Inflammatory macrophage (primary cell): ENCODE data around the gene ARHGEF7.

Source experiments
- DNase-seq, 2 donors: peaks; one replicate each; pipeline ENCODE4 v3.0.0-alpha.2; 2020 to 2022

The ARHGEF7 gene

GRCh38 chr13:111202745-111203144 is 87.6 kb downstream of the ARHGEF7 start:
- DNase-seq = peak in 1 of 2 donors; percentile 21

GRCh38 chr13:111203736-111204389 is 88.8 kb downstream of the ARHGEF7 start:
- DNase-seq = no peak

- DNase-seq = no peak
Observed at GRCh38 chr13:111204438-111205177, 89.5 kb downstream of the ARHGEF7 start.

DNA sequence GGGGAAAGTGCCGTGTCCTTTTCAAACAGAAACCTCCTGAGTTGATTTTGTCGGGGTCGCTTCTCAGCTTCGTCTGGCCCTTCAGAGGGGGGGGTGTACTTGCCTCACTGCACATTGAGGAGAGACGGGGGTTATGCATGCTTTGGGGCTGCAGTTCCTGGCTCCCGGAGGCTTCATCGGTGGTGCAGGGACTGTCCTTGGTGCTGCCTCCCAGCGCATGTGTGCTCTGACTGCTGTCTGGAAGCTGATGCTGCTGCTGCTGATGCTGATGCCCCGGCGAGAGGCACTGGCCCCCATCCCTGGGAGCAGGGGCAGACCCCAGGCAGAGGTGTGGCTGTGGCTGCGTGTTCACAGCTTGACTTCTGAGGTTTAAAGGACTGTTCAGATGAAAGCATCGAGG is 91.0 kb downstream of the ARHGEF7 start:
- DNase-seq = no peak

DNA sequence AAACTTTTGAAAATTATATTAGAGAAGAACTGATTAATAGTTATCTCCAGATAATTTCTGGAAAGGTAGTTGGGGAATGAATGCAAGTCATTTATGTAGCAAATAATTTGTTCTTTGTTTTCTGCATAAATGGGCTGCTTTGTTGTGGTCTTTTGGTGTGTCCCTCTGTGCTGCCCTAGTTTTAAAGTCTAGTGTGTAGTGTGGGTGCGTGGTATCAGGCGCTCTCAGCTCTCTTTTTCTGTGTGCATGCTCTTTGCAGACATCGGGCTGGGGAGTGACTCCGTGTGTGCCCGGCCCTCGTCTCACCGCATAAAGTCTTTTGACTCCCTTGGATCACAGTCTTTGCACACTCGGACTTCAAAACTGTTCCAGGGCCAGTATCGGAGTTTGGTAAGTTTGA is 94.5 kb downstream of the ARHGEF7 start:
- no peak for DNase-seq

DNA sequence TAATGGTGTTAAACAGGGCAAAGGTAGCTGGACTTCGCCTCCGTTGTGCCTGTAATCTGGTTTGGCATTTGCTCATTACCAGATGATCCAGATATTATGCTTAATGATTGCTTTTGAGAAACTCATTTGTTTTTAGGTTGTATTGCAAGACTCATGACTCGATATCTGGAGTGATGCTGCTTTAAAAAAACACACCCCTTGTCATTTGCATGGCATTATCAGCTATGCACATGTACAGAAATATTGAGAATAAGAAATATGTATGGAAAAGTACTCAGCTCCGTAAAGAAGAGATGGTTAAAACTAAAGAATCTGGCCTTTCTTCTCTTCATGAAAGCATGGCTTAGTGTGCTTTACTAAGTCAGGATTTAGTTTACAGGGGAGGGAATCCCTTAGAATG is 95.0 kb downstream of the ARHGEF7 start:
- DNase-seq = no peak

- DNase-seq = no peak
Observed at GRCh38 chr13:111210544-111211469, 95.7 kb downstream of the ARHGEF7 start.

- DNase-seq = no peak
Observed at GRCh38 chr13:111211789-111212516, 96.8 kb downstream of the ARHGEF7 start.

- DNase-seq = no peak
Observed at GRCh38 chr13:111212517-111212873, 97.4 kb downstream of the ARHGEF7 start.

GRCh38 chr13:111213964-111214726 is 99.0 kb downstream of the ARHGEF7 start:
- peak; percentile 59 to 77 for DNase-seq

GRCh38 chr13:111215081-111216047 is 100.3 kb downstream of the ARHGEF7 start:
- no peak for DNase-seq

DNA sequence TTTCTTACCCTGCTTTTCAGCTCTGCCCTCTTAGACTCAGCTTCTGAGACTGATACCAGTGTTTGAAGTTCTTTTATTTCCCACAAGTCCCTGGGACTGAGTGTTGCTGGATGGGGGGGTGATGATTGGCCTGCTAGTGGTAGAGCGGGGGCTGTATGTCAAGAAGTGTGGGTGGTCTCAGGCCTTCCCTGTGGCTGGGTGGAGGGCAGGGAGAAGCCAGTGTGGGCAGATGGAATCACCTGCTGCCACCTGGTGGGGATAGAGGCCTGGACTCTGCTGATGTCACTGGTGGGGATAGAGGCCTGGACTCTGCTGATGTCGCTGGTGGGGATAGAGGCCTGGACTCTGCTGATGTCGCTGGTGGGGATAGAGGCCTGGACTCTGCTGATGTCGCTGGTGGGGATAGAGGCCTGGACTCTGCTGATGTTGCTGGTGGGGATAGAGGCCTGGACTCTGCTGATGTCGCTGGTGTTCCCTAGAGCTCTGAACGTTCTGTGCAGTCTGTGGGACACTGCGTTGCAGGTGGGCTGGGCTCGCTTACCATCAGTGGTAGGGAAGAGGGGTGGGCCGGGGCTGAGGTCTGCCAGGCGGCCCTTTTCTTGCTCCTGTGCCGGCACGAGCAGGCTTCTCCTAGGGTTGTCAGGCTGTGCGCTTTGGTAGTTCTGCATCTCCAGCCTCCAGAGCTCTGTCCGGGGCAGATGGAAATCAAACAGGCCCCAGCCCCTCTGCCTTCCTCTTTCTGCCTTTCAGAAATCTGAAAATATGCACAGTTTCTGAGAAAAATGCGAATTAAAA is 101.3 kb downstream of the ARHGEF7 start:
- peak in 1 of 2 donors; percentile 23 for DNase-seq

GRCh38 chr13:111217641-111218040 is 102.5 kb downstream of the ARHGEF7 start:
- DNase-seq = peak; percentile 73 to 78

- no peak for DNase-seq
Observed at GRCh38 chr13:111219280-111219679, 104.2 kb downstream of the ARHGEF7 start.

- DNase-seq = no peak
Observed at GRCh38 chr13:111219950-111220349, 104.8 kb downstream of the ARHGEF7 start.

DNA sequence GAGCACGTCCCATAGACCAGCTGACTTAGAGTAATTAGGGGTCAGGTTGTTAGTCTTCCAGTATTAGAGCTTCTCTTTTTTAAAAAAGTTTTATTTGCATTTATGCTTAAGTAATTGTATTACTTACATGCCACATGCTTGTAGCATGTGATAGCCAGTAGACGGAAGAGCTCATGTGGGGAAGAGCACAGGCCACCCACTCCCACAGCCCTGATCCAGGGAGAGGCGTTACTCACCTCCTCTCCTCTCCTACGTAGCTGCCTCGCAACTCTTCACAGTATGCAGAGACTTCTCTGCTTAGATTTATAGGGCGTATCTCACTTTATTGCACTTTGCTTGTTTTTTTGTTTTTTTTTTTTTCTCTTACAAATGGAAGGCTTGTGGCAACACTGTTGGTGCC is 110.1 kb downstream of the ARHGEF7 start:
- peak; percentile 26 to 42 for DNase-seq

DNA sequence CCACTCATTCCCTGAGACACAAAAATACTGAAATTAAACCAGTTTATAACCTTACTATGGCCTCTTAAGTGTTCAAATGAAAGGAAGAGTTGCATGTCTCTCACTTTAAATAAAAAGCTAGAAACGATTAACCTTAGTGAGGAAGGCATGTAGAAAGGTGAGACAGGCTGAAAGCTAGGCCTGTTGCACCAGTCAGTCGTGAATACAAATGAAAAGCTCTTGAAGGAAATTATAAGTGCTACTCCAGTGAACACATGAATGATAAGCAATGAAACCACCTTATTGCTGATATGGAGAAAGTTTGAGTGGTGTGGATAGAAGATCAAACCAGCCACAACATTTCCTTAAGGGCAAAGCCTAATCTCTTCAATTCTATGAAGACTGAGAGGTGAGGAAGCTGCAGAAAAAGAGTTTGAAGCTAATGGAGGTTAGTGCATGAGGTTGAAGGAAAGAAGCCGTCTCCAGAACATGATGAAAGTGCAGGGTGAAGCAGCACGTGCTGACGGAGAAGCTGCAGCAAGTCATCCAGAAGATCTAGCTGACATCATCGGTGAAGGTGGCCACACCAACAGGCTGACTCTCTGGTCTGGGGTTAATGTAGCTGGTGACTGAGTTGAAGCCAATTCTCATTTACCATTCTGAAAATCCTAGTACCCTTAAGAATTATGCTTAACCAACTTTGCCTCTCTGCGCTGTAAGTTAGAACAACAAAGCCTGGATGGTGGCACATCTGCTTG is 110.9 kb downstream of the ARHGEF7 start:
- DNase-seq = no peak

DNA sequence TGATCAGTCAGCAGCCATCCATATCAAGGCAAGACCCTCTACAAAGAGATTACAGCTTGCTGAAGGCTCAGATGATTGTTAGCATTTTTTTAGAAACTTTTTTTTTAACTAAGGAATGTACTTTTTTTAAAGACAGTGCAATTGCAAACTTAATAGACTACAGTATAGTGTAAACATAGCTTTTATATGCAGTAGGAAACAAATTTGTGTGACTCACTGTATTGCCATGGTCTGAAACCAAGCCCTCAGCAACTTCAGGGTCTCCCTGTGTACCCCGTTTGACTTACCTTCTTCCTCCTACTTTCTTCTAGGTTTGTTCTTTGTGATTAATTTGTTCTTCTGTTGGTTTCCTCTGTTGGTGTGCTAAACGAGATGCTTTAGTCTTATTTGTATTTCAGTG is 112.3 kb downstream of the ARHGEF7 start:
- DNase-seq = no peak
